ENCODE data around the gene PLEKHN1. TPM values are rescaled to one million over a fixed set of nuclear protein-coding genes. Genes with fewer than 3 reads are reported as not detected.

Gene PLEKHN1
- total RNA-seq, 1 donor from 2014 or later = not detected

Other genes starting within 250 kb of the PLEKHN1 start
- gene SAMD11, start 42.6 kb upstream of the PLEKHN1 start, total RNA-seq = 2.1 TPM
- 46.8 TPM for gene NOC2L, start 7.2 kb upstream of the PLEKHN1 start, total RNA-seq
- 6.6 TPM for gene KLHL17, start 5.9 kb upstream of the PLEKHN1 start, total RNA-seq
- gene PERM1, start 15.6 kb downstream of the PLEKHN1 start, total RNA-seq = 187 TPM
- gene HES4, start 33.6 kb downstream of the PLEKHN1 start, total RNA-seq = 39.4 TPM
- gene ISG15, start 47.0 kb downstream of the PLEKHN1 start, total RNA-seq = 16.4 TPM
- gene AGRN, start 53.6 kb downstream of the PLEKHN1 start, total RNA-seq = 18.5 TPM
- gene RNF223, start 107.8 kb downstream of the PLEKHN1 start, total RNA-seq = not detected
- gene C1orf159, start 149.6 kb downstream of the PLEKHN1 start, total RNA-seq = 4.0 TPM
- gene TTLL10, start 207.4 kb downstream of the PLEKHN1 start, total RNA-seq = not detected
- 0.32 TPM for gene TNFRSF18, start 240.1 kb downstream of the PLEKHN1 start, total RNA-seq
- 2.3 TPM for gene TNFRSF4, start 247.7 kb downstream of the PLEKHN1 start, total RNA-seq